ENCODE data around the gene DCLK1. TPM values are rescaled to one million over a fixed set of nuclear protein-coding genes. Genes with fewer than 3 reads are reported as not detected.

Gene DCLK1
- total RNA-seq, 2 experiments from 2014 or later: not detected

GRCh38 chr13:35763782-35764123 is 367.4 kb downstream of the DCLK1 start:
- no peaks in the 10 kb centered on the region for H3K9me3 Mint-ChIP-seq
- H3K27me3 Mint-ChIP-seq (ENCODE audit: low read depth): no peaks in the 10 kb centered on the region
- H3K36me3 Mint-ChIP-seq (ENCODE audit: low read depth): no peaks in the 10 kb centered on the region

GRCh38 chr13:35763060-35763781 is 368.0 kb downstream of the DCLK1 start:
- Mint-ChIP-seq H3K27me3 (ENCODE audit: low read depth) (no peaks in the 10 kb centered on the region), H3K4me3 (no peak overlapping the region), H3K9me3 (no peaks in the 10 kb centered on the region), H3K4me1 (ENCODE audit: low read depth) (no peaks in the 10 kb centered on the region), H3K27ac (no peak overlapping the region), H3K36me3 (ENCODE audit: low read depth) (no peaks in the 10 kb centered on the region)
- CTCF ChIA-PET: no interaction called here
- DNase-seq: no peak
- intact Hi-C loops (cut with micrococcal nuclease): no loop called here

More at GRCh38 chr13:35763782-35764123, 367.4 kb downstream of the DCLK1 start:
- intact Hi-C loops (cut with micrococcal nuclease): no loop called here
- CTCF ChIA-PET: no interaction called here
- DNase-seq: no peak
- Mint-ChIP-seq H3K4me1 (ENCODE audit: low read depth) (no peaks in the 10 kb centered on the region), H3K27ac (no peak overlapping the region), H3K4me3 (no peak overlapping the region)

GRCh38 chr13:35761440-35762252 is 369.5 kb downstream of the DCLK1 start:
- DNase-seq: no peak
- intact Hi-C loops (cut with micrococcal nuclease): no loop called here
- H3K4me1 Mint-ChIP-seq (ENCODE audit: low read depth): no peaks in the 10 kb centered on the region
- peaks cover 1% of the 10 kb centered on the region for H3K27me3 Mint-ChIP-seq (ENCODE audit: low read depth)
- no peak overlapping the region for H3K4me3 Mint-ChIP-seq
- no peaks in the 10 kb centered on the region for H3K9me3 Mint-ChIP-seq
- H3K27ac Mint-ChIP-seq: no peak overlapping the region
- CTCF ChIA-PET: no interaction called here
- no peaks in the 10 kb centered on the region for H3K36me3 Mint-ChIP-seq (ENCODE audit: low read depth)

GRCh38 chr13:35760735-35761281 is 370.4 kb downstream of the DCLK1 start:
- intact Hi-C loops (cut with micrococcal nuclease): no loop called here
- peaks cover 2% of the 10 kb centered on the region for H3K27me3 Mint-ChIP-seq (ENCODE audit: low read depth)
- H3K4me3 Mint-ChIP-seq: no peak overlapping the region
- H3K27ac Mint-ChIP-seq: no peak overlapping the region
- no peaks in the 10 kb centered on the region for H3K9me3 Mint-ChIP-seq
- CTCF ChIA-PET: no interaction called here
- H3K4me1 Mint-ChIP-seq (ENCODE audit: low read depth): no peaks in the 10 kb centered on the region
- H3K36me3 Mint-ChIP-seq (ENCODE audit: low read depth): no peaks in the 10 kb centered on the region
- DNase-seq: no peak

- no peak overlapping the region for H3K27ac Mint-ChIP-seq
- DNase-seq: no peak
- H3K4me3 Mint-ChIP-seq: no peak overlapping the region
- CTCF ChIA-PET: no interaction called here
- intact Hi-C loops (cut with micrococcal nuclease): no loop called here
- H3K9me3 Mint-ChIP-seq: peaks cover 14% of the 10 kb centered on the region
- H3K27me3 Mint-ChIP-seq (ENCODE audit: low read depth): no peaks in the 10 kb centered on the region
- H3K36me3 Mint-ChIP-seq (ENCODE audit: low read depth): no peaks in the 10 kb centered on the region
- no peaks in the 10 kb centered on the region for H3K4me1 Mint-ChIP-seq (ENCODE audit: low read depth)
These were observed 383.6 kb downstream of the DCLK1 start for GRCh38 chr13:35747594-35747993.

GRCh38 chr13:35744566-35745178 is 386.5 kb downstream of the DCLK1 start:
- peaks cover 3% of the 10 kb centered on the region for H3K27me3 Mint-ChIP-seq (ENCODE audit: low read depth)
- no peak overlapping the region for H3K4me3 Mint-ChIP-seq
- no peaks in the 10 kb centered on the region for H3K4me1 Mint-ChIP-seq (ENCODE audit: low read depth)
- peaks cover 18% of the 10 kb centered on the region for H3K9me3 Mint-ChIP-seq
- DNase-seq: no peak
- CTCF ChIA-PET: no interaction called here
- intact Hi-C loops (cut with micrococcal nuclease): no loop called here
- H3K36me3 Mint-ChIP-seq (ENCODE audit: low read depth): no peaks in the 10 kb centered on the region
- H3K27ac Mint-ChIP-seq: no peak overlapping the region

- CTCF ChIA-PET: no interaction called here
These were observed 387.0 kb downstream of the DCLK1 start for GRCh38 chr13:35744144-35744543.

GRCh38 chr13:35743165-35743564 is 388.0 kb downstream of the DCLK1 start:
- intact Hi-C loops (cut with micrococcal nuclease): no loop called here
- peaks cover 15% of the 10 kb centered on the region for H3K9me3 Mint-ChIP-seq
- CTCF ChIA-PET: no interaction called here
- H3K4me1 Mint-ChIP-seq (ENCODE audit: low read depth): no peaks in the 10 kb centered on the region
- H3K27ac Mint-ChIP-seq: no peak overlapping the region
- no peaks in the 10 kb centered on the region for H3K36me3 Mint-ChIP-seq (ENCODE audit: low read depth)
- DNase-seq: no peak
- H3K27me3 Mint-ChIP-seq (ENCODE audit: low read depth): peaks cover 3% of the 10 kb centered on the region
- no peak overlapping the region for H3K4me3 Mint-ChIP-seq

More at GRCh38 chr13:35744144-35744543, 387.0 kb downstream of the DCLK1 start:
- Mint-ChIP-seq H3K4me3 (no peak overlapping the region), H3K27me3 (ENCODE audit: low read depth) (peaks cover 3% of the 10 kb centered on the region), H3K9me3 (peaks cover 16% of the 10 kb centered on the region), H3K36me3 (ENCODE audit: low read depth) (no peaks in the 10 kb centered on the region), H3K4me1 (ENCODE audit: low read depth) (no peaks in the 10 kb centered on the region), H3K27ac (no peak overlapping the region)
- intact Hi-C loops (cut with micrococcal nuclease): no loop called here
- no peak for DNase-seq

- Mint-ChIP-seq H3K27ac (no peak overlapping the region), H3K9me3 (peaks cover 15% of the 10 kb centered on the region), H3K36me3 (ENCODE audit: low read depth) (no peaks in the 10 kb centered on the region), H3K4me1 (ENCODE audit: low read depth) (no peaks in the 10 kb centered on the region), H3K4me3 (no peak overlapping the region), H3K27me3 (ENCODE audit: low read depth) (peaks cover 3% of the 10 kb centered on the region)
- no peak for DNase-seq
- CTCF ChIA-PET: no interaction called here
- intact Hi-C loops (cut with micrococcal nuclease): no loop called here
These were observed 389.5 kb downstream of the DCLK1 start for GRCh38 chr13:35741657-35742056.

- CTCF ChIA-PET: no interaction called here
- H3K9me3 Mint-ChIP-seq: peaks cover 10% of the 10 kb centered on the region
- no peak overlapping the region for H3K4me3 Mint-ChIP-seq
- no peaks in the 10 kb centered on the region for H3K4me1 Mint-ChIP-seq (ENCODE audit: low read depth)
- H3K36me3 Mint-ChIP-seq (ENCODE audit: low read depth): no peaks in the 10 kb centered on the region
- H3K27me3 Mint-ChIP-seq (ENCODE audit: low read depth): peaks cover under 1% of the 10 kb centered on the region
- no peak overlapping the region for H3K27ac Mint-ChIP-seq
- intact Hi-C loops (cut with micrococcal nuclease): no loop called here
- no peak for DNase-seq
These were observed 394.3 kb downstream of the DCLK1 start for GRCh38 chr13:35736876-35737275.

GRCh38 chr13:35733827-35734226 is 397.4 kb downstream of the DCLK1 start:
- H3K4me1 Mint-ChIP-seq (ENCODE audit: low read depth): no peaks in the 10 kb centered on the region
- CTCF ChIA-PET: no interaction called here
- peaks cover 2% of the 10 kb centered on the region for H3K27me3 Mint-ChIP-seq (ENCODE audit: low read depth)
- H3K9me3 Mint-ChIP-seq: no peaks in the 10 kb centered on the region
- no peaks in the 10 kb centered on the region for H3K36me3 Mint-ChIP-seq (ENCODE audit: low read depth)
- H3K4me3 Mint-ChIP-seq: no peak overlapping the region
- no peak for DNase-seq
- intact Hi-C loops (cut with micrococcal nuclease): no loop called here
- H3K27ac Mint-ChIP-seq: no peak overlapping the region

- no peak overlapping the region for H3K27ac Mint-ChIP-seq
- no peak overlapping the region for H3K4me3 Mint-ChIP-seq
- no peak for DNase-seq
- H3K4me1 Mint-ChIP-seq (ENCODE audit: low read depth): no peaks in the 10 kb centered on the region
- no peaks in the 10 kb centered on the region for H3K9me3 Mint-ChIP-seq
- peaks cover 2% of the 10 kb centered on the region for H3K27me3 Mint-ChIP-seq (ENCODE audit: low read depth)
- no peaks in the 10 kb centered on the region for H3K36me3 Mint-ChIP-seq (ENCODE audit: low read depth)
- intact Hi-C loops (cut with micrococcal nuclease): no loop called here
- CTCF ChIA-PET: no interaction called here
These were observed 398.6 kb downstream of the DCLK1 start for GRCh38 chr13:35732565-35732964.
